ENCODE results near the gene IGF2BP2.

IGF2BP2 gene

DNA sequence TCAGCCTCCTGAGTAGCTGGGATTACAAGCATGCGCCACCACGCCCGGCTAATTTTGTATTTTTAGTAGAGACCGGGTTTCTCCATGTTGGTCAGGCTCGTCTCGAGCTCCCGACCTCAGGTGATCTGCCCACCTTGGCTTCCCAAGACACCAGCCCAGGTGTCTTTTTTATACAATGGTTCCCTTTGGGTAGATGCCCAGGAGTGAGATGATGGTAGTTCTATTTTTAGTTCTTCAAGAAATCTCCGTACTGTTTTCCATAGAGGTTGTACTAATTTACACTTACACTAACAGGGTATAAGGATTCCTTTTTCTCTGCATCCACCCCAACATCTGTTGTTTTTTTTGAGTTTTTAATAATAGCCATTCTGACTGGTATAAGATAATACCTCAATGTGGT lies 94.3 kb downstream of the IGF2BP2 start:
- no peak for DNase-seq

- DNase-seq: no peak
Measured at GRCh38 chr3:185729337-185730055, 95.3 kb downstream of the IGF2BP2 start.

DNA sequence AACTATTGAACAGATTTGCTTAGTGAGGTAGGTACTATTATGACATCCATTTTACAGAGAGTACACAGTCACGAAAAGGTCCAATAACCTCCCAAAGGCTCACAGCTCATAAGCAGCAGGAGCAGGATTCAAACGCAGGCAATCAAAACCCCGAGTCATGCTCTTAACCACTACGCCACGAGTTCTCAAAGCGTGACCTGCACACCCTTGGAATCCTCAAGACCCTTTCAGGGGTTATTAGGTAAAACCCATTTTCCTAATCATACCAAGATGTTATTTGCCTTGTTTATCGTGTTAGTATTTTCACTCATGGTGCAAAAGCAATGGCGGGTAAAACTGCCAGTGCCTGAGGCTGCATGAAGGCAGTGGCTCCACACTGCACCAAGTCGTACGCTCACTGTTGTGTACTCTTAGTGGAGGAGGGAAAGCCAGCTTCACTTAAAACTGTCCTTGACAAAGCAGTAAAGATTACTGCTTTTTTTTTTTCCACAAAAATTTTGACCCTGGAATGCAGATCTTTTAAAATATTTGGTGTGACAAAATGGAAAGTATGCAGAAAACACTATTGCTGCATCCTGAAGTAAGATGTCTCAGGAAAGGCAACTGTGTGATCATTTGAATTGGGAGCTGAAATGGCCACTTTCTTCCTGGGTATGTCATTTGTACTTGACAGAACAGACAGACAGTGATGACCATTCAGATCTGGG lies 96.1 kb downstream of the IGF2BP2 start:
- DNase-seq: no peak

DNA sequence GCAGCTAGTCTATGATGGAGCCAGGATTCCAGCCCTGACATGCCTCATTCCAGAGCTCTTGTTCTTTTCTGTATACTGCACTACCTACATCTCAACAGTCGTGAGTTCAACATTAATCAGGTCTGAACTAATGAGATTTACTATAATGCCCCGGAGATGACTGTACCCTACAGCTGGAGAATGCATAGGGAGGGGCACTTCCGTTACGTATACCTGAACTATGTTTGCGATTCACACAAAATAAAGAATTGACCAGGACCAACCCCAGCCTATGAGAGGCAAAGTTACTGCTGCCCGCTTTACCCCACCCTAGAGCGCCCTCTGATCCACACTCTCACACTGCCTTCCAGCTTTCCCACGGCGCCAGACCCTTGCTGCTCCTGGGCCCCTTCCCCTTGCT lies 97.0 kb downstream of the IGF2BP2 start:
- DNase-seq: no peak

DNA sequence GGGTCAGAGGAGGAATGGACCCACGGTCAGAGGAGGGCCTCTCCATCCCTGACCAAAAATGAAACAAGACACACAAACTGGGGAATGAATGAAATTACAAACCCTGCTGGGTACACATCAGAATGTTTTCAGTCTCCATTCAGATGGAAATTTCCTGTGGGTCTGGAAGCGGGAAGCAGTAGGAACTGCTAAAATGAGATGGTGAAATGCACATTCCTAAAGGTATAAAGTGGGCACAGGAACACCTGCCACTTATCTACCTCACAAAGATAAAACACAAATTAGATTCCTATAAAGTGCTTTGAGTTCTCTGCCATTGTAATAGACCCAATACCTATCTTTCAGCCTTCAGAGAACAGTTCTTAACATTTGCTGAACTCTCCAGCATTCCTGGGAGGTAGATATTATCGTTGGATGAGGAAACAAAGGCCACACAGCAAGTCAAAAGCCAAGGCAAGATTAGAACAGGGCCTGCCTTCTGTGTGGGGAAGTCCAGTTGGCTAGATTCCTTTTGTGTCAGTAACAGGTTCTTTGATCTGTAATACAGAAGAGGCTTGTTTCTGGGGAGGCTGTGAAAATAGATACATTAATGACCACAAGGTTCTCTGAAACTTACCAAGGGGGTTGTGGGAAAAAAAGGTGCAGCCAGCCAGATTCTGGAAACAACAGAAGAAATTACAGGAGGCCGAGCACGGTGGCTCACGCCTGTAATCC lies 98.4 kb downstream of the IGF2BP2 start:
- DNase-seq: no peak

- no peak for DNase-seq
Measured at GRCh38 chr3:185724761-185725160, 100.1 kb downstream of the IGF2BP2 start.

- no peak for DNase-seq
Measured at GRCh38 chr3:185724251-185724650, 100.6 kb downstream of the IGF2BP2 start.

- no peak for DNase-seq
Measured at GRCh38 chr3:185722881-185723280, 102.0 kb downstream of the IGF2BP2 start.

GRCh38 chr3:185721970-185722369 lies 102.9 kb downstream of the IGF2BP2 start:
- no peak for DNase-seq

DNA sequence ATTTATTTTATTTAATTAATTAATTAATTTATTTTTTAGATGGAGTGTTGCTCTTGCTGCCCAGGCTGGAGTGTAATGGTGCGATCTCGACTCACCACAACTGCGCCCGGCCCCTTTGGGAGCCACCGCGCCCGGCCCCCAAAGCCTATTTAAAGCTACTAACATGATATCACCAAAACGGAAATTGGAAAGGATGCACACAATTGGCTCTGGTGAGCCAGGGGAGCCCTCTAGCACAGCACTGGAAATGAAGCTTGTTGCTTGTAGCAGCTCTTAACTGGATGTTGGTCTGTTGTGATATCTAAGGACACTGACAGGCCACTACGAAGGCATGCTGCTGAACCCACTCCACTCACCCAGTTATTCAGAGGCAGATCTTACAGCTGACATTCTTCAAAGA lies 104.5 kb downstream of the IGF2BP2 start:
- DNase-seq: no peak

GRCh38 chr3:185718736-185719593 lies 105.9 kb downstream of the IGF2BP2 start:
- no peak for DNase-seq

DNA sequence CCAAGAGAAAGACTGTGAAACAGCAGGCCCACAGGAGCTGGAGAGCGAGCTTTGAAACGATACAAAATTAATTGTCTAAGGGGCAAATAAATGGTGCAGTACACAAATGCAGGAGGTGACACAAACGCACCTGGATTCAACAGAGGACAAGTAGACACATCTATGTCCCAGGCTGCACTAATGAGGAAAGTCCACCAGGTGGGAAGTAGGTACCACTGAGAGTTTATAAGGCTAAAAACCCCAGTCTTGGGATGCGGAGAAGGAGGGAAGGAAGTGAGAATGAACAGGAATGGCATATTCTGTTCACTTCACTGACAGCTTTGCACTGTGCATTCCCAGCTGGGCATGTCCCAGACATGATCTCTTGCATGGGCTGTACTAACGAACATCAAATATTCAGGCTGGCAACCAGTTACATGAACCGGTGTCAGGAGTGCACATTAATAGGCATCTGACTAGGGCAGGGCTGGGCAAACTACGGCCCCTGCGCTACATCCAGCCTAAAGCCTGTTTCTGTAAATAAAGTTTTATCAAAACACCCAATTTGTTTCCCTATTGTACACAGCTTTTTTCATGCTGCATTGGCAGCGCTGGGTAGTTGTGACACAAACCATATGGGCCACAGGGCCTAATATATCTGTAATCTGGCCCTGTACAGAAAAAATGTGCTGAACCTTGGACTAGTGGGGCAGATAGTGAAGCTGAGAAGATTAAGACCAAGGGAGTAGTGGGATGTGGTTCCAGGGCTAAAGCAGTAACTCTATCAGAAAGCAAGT lies 107.0 kb downstream of the IGF2BP2 start:
- no peak for DNase-seq

DNA sequence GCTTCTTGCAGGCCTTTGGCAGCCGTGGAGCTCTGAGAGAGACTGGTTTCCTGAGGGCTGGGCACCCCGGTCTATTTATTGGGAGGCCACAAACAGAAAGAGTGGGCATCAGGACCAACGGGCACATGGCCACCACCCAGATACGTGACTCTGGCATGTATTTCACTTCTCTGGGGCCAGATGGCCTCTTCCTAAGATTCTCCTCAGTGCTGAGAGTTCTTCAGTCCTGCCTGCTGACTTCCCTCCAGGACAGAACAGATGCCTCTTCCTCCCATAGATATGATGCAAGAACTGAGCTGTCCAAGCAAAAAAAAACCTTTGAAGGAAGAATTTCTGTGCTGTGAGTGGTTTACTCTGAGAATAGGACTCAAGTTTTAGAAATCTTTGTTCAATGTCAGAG lies 107.7 kb downstream of the IGF2BP2 start:
- no peak for DNase-seq

DNA sequence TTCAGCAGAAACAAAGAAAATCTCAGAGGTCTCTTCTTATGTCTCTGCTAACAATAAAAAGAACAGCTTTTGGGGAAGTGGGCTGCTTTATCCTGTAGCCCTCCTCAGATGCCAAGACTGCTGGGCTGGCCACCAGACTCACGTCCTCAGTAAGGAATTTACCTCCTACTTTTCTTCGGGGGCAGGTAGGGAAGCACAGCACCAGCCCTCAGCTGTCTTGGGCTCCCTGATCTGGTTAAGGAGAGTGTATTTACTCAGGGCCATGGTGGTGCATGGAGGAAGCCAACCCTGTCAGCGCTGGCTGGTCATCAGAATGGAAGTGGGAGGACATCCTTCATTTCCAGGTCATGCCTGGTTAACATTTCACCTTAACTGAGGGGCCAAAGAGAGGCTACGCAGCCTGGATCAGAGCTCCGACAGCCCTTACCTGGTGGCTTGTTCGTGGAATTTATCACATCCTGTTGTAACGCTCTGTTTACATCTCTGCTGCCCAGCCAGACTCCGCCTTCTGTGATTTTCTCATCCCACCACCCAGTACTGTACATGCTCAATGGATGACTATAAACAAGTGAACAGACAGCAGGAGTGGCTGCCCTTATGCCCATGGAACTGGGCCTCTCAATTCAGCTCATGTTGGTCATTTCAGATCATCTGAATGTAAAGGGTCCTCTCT lies 108.3 kb downstream of the IGF2BP2 start:
- no peak for DNase-seq

DNA sequence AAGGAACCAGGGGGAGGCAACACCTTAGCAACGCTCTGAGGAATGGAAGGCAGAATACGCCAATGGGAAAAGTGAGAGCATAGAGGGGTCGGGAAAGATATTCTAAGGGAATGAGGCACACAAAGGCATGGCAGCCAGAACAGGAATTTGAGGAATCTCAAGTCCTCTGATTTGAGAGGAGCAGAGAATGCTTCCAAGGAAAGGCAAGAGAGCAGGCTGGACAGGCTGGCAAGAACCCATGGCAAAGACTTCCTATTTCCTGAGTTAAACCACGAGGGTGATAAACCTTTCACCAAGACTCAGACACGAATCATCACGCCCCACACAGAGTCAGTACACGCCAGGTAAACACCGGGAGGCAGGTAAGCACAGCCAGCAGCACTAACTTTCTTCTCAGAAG lies 109.8 kb downstream of the IGF2BP2 start:
- no peak for DNase-seq

DNA sequence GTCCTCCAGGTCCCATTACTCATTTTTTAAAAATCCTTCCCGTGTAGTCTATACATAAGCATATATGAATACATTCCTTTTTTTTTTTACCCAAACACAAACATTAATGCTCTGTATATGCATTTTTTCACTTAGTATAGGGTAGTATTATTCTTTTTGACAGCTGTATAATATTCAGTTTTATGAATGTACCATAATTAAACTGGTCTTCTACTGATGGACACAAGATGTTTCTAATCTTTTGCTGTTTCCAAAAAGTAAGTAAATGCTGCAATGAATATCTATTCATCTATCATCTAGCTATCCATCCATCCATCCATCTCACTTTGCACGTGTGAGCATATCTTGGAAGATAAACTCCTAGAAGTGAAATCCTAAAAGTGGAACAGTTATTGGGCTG lies 110.8 kb downstream of the IGF2BP2 start:
- no peak for DNase-seq

DNA sequence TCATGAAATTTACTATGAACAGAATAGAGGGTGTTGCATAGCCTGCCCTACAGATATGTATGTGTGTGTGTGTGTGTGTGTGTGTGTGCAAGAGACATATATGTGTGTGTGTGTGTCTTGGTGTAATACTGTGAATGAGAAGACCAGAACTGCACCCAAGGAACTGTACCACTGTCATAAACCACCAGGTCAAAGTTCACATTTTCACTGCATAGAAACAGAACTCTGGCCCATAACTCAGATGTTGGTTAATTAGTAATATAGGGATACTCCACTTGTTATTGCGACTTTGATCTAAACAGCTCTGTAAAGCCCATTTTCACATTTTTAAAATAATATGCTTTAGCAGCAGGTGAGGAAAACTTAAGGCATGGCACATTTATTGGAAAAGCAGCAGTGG lies 111.8 kb downstream of the IGF2BP2 start:
- DNase-seq: no peak

DNA sequence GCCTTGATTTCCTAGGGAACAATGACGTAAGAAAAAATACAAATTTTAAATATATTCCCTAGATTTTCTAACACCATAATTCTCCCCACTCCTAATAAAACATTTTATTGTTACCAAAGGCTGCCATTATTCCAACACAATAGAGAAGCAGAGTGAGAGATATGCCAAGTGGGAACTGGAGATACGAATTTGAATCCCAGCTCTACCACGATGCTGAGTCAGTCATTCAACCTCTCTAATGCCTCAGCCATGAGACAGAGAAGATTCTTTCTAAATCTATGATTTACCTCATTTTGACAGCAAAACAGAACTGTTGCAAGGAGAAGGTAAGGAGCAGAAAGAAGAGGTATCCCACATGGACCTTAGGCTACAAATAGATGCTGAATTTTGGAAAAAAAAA lies 112.5 kb downstream of the IGF2BP2 start:
- DNase-seq: no peak

- no peak for DNase-seq
Measured at GRCh38 chr3:185711255-185711870, 113.5 kb downstream of the IGF2BP2 start.

GRCh38 chr3:185709251-185709955 lies 115.4 kb downstream of the IGF2BP2 start:
- no peak for DNase-seq

- no peak for DNase-seq
Measured at GRCh38 chr3:185708392-185708791, 116.5 kb downstream of the IGF2BP2 start.

All from CD4-positive, alpha-beta T cell treated with Interleukin-4 for 4 hours (primary cell).